ENCODE results near the gene HINFP. TPM values are rescaled to one million over a fixed set of nuclear protein-coding genes. Genes with fewer than 3 reads are reported as not detected.
A peak's percentile ranks its signal among the peaks of the same experiment; 100 is the strongest.

Gene HINFP
- total and polyA plus RNA-seq, 9 of the 15 experiments (the other 6 are each of a cell fraction or from before 2014, with no cell fraction given), result 13.8 to 34.1 (median 22.5) TPM

DNA sequence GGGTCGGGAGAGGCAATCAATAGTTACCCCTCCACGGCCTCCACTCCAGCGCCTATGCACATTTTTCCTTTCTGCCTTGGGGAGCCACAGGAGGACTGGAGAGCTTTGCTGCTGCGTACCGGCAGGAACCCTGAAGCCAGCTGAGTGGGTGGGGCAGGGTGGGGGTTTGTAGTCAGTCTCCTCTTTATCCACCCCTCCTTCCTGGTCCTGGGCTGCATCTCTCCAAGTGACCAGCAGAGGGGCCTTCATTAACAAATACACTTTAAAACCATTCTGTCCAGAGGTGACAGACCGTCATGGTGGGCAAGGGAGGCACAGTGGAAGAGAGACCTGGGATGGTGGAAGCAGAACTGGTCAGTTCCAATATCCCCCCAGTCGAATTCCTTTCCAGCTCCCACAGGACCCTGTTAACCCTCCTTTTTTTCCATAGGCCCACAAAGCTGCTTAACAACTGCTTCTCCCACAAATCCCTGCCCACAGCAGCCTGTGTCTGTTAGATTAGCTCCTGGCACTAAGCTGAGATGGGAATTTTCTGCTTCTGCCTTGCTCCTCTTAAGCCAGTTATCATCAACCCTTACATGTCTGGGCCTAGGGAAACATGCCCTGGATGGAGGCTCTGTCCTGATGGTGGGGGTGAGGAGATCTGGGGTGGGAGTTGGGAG is 23.6 kb downstream of the HINFP start (continued):
- TF ChIP-seq TSC22D4 (tag; IDR thresholded peaks at IDR 0.05) (no peak), CC2D1A (IDR thresholded peaks at IDR 0.05) (no peak), SETDB1 (IDR thresholded peaks at IDR 0.05; ENCODE audit: low read length) (no peak), HMG20B (CRISPR knock-in tag; IDR thresholded peaks at IDR 0.05) (no peak), ELK3 (CRISPR knock-in tag; IDR thresholded peaks at IDR 0.05) (no peak), ATF7 (IDR thresholded peaks at IDR 0.05) (no peak), MAZ (CRISPR knock-in tag; conservative IDR thresholded peaks at IDR 0.05 in 1 of 2, IDR thresholded peaks at IDR 0.05 in 1 of 2) (peak in 1 of 2 experiments; percentile 74; a peak in 2 of 4 replicates), ZC3H8 (IDR thresholded peaks at IDR 0.05) (no peak), ZNF23 (CRISPR knock-in tag; IDR thresholded peaks at IDR 0.05) (no peak), ZNF583 (CRISPR knock-in tag; IDR thresholded peaks at IDR 0.05) (no peak), ZNF830 (CRISPR knock-in tag; IDR thresholded peaks at IDR 0.05) (no peak), ZNF586 (CRISPR knock-in tag; conservative IDR thresholded peaks at IDR 0.05) (no peak), HDAC3 (IDR thresholded peaks at IDR 0.05; ENCODE audit: borderline replicate concordance, partially characterized antibody) (no peak), NEUROD1 (IDR thresholded peaks at IDR 0.05; ENCODE audit: borderline replicate concordance, low read depth, low read length, partially characterized antibody) (no peak), PHB (CRISPR knock-in tag; IDR thresholded peaks at IDR 0.05) (no peak), NR2F6 (CRISPR knock-in tag; IDR thresholded peaks at IDR 0.05) (no peak), FOXM1 (IDR thresholded peaks at IDR 0.05; ENCODE audit: low read depth) (no peak), FOXM1 (CRISPR knock-in tag; IDR thresholded peaks at IDR 0.05; ENCODE audit: low read depth) (no peak), CREM (IDR thresholded peaks at IDR 0.05; ENCODE audit: low read depth) (0 out of 2 replicates have a peak, but pooled peaks have one; percentile 8)
- TF ChIP-seq, protein P1, sequence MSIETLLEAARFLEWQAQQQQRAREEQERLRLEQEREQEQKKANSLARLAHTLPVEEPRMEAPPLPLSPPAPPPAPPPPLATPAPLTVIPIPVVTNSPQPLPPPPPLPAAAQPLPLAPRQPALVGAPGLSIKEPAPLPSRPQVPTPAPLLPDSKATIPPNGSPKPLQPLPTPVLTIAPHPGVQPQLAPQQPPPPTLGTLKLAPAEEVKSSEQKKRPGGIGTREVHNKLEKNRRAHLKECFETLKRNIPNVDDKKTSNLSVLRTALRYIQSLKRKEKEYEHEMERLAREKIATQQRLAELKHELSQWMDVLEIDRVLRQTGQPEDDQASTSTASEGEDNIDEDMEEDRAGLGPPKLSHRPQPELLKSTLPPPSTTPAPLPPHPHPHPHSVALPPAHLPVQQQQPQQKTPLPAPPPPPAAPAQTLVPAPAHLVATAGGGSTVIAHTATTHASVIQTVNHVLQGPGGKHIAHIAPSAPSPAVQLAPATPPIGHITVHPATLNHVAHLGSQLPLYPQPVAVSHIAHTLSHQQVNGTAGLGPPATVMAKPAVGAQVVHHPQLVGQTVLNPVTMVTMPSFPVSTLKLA (conservative IDR thresholded peaks at IDR 0.05), result no peak
- TF ChIP-seq, protein P2, sequence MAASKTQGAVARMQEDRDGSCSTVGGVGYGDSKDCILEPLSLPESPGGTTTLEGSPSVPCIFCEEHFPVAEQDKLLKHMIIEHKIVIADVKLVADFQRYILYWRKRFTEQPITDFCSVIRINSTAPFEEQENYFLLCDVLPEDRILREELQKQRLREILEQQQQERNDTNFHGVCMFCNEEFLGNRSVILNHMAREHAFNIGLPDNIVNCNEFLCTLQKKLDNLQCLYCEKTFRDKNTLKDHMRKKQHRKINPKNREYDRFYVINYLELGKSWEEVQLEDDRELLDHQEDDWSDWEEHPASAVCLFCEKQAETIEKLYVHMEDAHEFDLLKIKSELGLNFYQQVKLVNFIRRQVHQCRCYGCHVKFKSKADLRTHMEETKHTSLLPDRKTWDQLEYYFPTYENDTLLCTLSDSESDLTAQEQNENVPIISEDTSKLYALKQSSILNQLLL (CRISPR knock-in tag; IDR thresholded peaks at IDR 0.05; ENCODE audit: borderline replicate concordance), result no peak
- TF ChIP-seq, protein P3, sequence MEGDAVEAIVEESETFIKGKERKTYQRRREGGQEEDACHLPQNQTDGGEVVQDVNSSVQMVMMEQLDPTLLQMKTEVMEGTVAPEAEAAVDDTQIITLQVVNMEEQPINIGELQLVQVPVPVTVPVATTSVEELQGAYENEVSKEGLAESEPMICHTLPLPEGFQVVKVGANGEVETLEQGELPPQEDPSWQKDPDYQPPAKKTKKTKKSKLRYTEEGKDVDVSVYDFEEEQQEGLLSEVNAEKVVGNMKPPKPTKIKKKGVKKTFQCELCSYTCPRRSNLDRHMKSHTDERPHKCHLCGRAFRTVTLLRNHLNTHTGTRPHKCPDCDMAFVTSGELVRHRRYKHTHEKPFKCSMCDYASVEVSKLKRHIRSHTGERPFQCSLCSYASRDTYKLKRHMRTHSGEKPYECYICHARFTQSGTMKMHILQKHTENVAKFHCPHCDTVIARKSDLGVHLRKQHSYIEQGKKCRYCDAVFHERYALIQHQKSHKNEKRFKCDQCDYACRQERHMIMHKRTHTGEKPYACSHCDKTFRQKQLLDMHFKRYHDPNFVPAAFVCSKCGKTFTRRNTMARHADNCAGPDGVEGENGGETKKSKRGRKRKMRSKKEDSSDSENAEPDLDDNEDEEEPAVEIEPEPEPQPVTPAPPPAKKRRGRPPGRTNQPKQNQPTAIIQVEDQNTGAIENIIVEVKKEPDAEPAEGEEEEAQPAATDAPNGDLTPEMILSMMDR (IDR thresholded peaks at IDR 0.05 in 2 of 3, conservative IDR thresholded peaks at IDR 0.05 in 1 of 3; ENCODE audit: insufficient read depth in 2 of 3, low read depth in 1 of 3, low read length in 3 of 3), result peak; percentile 72 to 77 (median 73)
- TF ChIP-seq, protein P4, sequence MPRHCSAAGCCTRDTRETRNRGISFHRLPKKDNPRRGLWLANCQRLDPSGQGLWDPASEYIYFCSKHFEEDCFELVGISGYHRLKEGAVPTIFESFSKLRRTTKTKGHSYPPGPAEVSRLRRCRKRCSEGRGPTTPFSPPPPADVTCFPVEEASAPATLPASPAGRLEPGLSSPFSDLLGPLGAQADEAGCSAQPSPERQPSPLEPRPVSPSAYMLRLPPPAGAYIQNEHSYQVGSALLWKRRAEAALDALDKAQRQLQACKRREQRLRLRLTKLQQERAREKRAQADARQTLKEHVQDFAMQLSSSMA (CRISPR knock-in tag; IDR thresholded peaks at IDR 0.05), result no peak
